ENCODE results near the gene ELP6.

Gene ELP6

DNA sequence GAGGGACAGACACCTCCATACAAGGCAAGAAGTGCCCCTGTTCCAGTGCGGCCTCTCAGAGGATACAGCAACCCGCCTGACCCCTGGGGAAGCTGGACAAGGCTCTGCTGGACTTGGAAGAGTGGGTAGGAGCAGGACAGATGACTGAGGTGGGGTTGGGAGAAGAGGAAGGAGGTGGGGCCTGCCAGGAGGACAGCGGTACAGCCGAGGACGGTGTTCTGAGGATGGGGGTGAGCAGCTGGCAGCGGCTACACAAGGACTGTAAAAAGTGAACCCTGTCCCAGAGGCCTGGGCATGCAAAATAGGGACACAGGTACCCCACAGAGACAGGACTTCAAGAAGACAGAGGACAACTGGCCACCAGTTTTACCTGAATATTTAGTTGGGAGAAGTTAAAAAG lies 23.5 kb upstream of the ELP6 start:
- TF ChIP-seq, protein P1, sequence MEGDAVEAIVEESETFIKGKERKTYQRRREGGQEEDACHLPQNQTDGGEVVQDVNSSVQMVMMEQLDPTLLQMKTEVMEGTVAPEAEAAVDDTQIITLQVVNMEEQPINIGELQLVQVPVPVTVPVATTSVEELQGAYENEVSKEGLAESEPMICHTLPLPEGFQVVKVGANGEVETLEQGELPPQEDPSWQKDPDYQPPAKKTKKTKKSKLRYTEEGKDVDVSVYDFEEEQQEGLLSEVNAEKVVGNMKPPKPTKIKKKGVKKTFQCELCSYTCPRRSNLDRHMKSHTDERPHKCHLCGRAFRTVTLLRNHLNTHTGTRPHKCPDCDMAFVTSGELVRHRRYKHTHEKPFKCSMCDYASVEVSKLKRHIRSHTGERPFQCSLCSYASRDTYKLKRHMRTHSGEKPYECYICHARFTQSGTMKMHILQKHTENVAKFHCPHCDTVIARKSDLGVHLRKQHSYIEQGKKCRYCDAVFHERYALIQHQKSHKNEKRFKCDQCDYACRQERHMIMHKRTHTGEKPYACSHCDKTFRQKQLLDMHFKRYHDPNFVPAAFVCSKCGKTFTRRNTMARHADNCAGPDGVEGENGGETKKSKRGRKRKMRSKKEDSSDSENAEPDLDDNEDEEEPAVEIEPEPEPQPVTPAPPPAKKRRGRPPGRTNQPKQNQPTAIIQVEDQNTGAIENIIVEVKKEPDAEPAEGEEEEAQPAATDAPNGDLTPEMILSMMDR (IDR thresholded peaks at IDR 0.05) = no peak

DNA sequence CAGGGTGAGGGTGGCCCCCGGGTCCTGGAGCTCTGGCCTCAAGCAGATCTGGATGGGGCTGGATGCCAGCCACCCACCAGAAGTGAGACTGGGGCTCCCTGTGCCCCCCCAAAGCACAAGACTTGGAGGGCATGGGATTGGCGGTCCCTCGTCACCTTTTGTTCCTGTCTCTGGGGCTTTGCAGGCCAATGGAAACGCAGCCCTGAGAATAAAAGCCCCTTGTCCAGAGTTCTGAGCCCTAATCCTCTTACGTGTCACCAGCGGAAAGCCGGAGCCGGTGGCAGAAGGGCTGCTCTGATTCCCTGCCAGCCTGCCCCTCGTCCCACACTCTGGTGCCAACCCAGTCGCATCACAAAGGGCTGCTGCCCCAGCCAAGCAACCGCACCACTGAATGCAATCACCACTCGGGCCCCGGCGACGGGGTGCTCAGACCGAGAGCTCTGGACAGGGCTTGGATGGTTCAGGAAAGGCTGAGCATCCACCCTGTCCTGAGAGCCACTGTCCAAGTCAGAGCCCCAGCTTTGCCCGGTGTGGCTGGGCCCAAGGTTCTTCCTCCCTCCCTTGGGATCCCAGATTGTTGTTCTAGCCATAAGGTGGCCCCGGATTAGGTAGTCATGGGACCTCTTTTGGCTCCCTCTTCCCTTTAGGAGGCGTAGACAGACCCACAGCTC lies 22.8 kb upstream of the ELP6 start:
- TF ChIP-seq, protein P1 (IDR thresholded peaks at IDR 0.05) = no peak

GRCh38 chr3:47533996-47534454 lies 20.5 kb upstream of the ELP6 start:
- TF ChIP-seq, protein P1 (IDR thresholded peaks at IDR 0.05) = no peak

DNA sequence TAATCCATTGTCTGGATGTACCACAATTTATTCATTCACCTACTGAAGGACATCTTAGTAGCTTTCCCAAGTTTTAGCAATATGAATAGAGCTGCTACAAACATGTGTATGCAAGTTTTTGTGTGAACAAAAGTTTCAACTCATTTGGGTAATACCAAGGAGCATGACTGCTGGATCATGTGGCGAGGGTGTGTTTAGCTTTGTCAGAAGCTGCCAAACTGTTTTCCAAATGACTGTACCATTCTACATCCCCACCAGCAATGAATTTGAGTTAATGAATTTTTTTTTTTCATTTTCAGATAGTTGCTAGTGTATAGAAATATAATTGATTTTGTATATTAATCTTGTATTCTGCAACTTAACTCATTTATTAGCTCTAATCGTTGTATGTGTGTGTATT lies 20.0 kb upstream of the ELP6 start:
- TF ChIP-seq, protein P1 (IDR thresholded peaks at IDR 0.05) = no peak

DNA sequence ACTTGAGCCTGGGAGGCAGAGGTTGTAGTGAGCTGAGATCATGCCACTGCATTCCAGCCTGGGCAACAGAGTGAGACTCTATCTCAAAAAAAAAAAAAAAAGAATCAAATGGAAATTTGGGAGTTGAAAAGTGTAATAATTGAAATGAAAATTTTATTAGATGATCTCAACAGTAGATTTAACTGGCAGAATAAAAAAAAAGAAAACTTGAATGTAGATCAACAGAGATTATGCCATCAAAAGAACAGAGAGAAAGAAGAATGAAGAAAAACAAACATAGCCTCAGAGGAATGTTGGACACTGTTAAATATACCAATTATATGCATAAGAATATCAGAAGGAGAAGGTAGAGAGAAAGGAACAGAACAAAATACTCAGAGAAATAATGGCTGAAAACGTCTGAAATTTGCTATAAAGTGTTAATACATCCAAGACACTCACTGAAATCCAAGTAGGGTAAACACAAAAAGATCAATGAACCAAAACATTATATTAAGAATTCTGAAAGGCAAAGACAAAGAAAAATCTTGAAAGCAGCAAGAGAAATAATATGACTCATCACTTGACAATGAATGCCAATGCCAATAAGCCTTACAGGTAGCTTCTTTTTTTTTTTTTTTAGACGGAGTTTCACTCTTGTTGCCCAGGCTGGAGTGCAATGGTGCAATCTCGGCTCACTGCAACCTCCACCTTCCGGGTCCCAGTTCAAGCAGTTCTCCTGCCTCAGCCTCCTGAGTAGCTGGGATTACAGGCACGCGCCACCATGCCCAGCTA lies 14.6 kb upstream of the ELP6 start:
- TF ChIP-seq, protein P1 (IDR thresholded peaks at IDR 0.05) = no peak

DNA sequence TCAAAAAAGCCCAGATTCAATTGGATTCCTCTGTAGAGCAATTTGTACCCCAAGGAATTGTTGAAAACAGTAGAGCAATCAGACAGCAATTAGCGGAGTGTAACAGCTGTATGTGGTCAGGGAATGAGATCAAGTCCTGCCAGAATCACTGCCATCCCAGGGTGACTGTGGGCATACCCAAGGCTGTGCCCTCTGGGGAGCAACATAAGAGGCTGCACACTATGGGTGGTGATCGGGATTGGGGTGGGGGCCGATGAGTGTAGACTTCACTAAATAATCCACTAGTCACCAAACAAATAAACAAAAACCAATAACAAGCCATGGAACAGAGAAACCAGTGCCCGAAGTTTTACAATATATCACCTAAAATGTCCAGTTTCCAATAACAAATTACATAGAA lies 12.1 kb upstream of the ELP6 start:
- TF ChIP-seq, protein P1 (IDR thresholded peaks at IDR 0.05) = no peak

GRCh38 chr3:47523310-47524073 lies 10.0 kb upstream of the ELP6 start:
- TF ChIP-seq, protein P1 (IDR thresholded peaks at IDR 0.05) = no peak

Data from LNCAP (cell line).